ENCODE measurements around the gene CGN.
"Not testable (repeated sequence)": the region's sequence is repeated elsewhere in the genome, so short reads cannot be mapped to it uniquely, and the experiment has no call there.

The CGN gene

DNA sequence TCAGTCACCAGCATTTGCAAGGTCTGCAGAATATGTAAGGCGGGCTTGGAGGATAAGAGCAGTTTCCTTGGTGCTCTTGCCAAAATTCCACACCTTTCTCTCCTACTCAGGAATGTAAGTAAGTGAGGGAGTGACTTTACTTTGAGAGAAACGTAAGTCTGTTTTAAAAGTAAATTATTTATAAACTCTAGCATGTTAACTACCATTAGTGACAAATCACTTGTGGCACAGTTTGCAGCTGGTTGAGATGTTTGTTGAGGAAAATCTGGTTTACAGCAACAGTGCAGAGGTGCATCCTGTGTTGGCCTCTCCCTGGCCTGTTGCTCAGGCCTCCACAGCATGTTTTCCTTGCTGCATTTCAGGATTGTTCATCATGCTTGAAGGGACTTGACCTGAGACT, 8.5 kb downstream of the CGN start:
- Histone ChIP-seq H3K79me2 (ENCODE audit: insufficient read depth, low read length) (no peaks in the 10 kb centered on the region), H3K27me3 (ENCODE audit: insufficient read depth, low read length) (no peaks in the 10 kb centered on the region), H3K27ac (ENCODE audit: low read depth, low read length, poor library complexity, severe bottlenecking) (no peak overlapping the region), H3K9me2 (ENCODE audit: low read depth, low read length) (no peaks in the 10 kb centered on the region), H3K4me3 (ENCODE audit: low read depth, low read length, poor library complexity, severe bottlenecking) (no peak overlapping the region), H3K4me1 (ENCODE audit: insufficient read depth, low read length, severe bottlenecking) (no peaks in the 10 kb centered on the region), H4K20me1 (ENCODE audit: insufficient read depth, low read length) (no peaks in the 10 kb centered on the region), H3F3A (ENCODE audit: insufficient read depth, low read length) (no peaks in the 10 kb centered on the region), H2AFZ (ENCODE audit: low read length) (no peak overlapping the region), H3K4me2 (ENCODE audit: low read length) (no peak overlapping the region), H3K36me3 (ENCODE audit: insufficient read depth, low read length) (no peaks in the 10 kb centered on the region), H3K9me3 (ENCODE audit: low read length) (no peaks in the 10 kb centered on the region), H3K9ac (ENCODE audit: low read length) (no peak overlapping the region)
- TF ChIP-seq EZH2 (IDR thresholded peaks at IDR 0.05; ENCODE audit: borderline replicate concordance, low read length): no peak
- TF ChIP-seq, protein P1, sequence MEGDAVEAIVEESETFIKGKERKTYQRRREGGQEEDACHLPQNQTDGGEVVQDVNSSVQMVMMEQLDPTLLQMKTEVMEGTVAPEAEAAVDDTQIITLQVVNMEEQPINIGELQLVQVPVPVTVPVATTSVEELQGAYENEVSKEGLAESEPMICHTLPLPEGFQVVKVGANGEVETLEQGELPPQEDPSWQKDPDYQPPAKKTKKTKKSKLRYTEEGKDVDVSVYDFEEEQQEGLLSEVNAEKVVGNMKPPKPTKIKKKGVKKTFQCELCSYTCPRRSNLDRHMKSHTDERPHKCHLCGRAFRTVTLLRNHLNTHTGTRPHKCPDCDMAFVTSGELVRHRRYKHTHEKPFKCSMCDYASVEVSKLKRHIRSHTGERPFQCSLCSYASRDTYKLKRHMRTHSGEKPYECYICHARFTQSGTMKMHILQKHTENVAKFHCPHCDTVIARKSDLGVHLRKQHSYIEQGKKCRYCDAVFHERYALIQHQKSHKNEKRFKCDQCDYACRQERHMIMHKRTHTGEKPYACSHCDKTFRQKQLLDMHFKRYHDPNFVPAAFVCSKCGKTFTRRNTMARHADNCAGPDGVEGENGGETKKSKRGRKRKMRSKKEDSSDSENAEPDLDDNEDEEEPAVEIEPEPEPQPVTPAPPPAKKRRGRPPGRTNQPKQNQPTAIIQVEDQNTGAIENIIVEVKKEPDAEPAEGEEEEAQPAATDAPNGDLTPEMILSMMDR (IDR thresholded peaks at IDR 0.05; ENCODE audit: low read length): no peak

- no peak overlapping the region for H3K27ac ChIP-seq (ENCODE audit: low read depth, low read length, poor library complexity, severe bottlenecking)
- H3F3A ChIP-seq (ENCODE audit: insufficient read depth, low read length): no peaks in the 10 kb centered on the region
- H3K79me2 ChIP-seq (ENCODE audit: insufficient read depth, low read length): no peaks in the 10 kb centered on the region
- H4K20me1 ChIP-seq (ENCODE audit: insufficient read depth, low read length): no peaks in the 10 kb centered on the region
- no peaks in the 10 kb centered on the region for H3K9me3 ChIP-seq (ENCODE audit: low read length)
- H2AFZ ChIP-seq (ENCODE audit: low read length): no peak overlapping the region
- H3K9me2 ChIP-seq (ENCODE audit: low read depth, low read length): no peaks in the 10 kb centered on the region
- H3K36me3 ChIP-seq (ENCODE audit: insufficient read depth, low read length): no peaks in the 10 kb centered on the region
- no peaks in the 10 kb centered on the region for H3K4me1 ChIP-seq (ENCODE audit: insufficient read depth, low read length, severe bottlenecking)
- H3K27me3 ChIP-seq (ENCODE audit: insufficient read depth, low read length): no peaks in the 10 kb centered on the region
- no peak overlapping the region for H3K9ac ChIP-seq (ENCODE audit: low read length)
- TF ChIP-seq, protein P1 (IDR thresholded peaks at IDR 0.05; ENCODE audit: low read length): peak; percentile 16; the same call in 1 of the 2 replicates
- TF ChIP-seq EZH2 (IDR thresholded peaks at IDR 0.05; ENCODE audit: borderline replicate concordance, low read length): no peak
- H3K4me3 ChIP-seq (ENCODE audit: low read depth, low read length, poor library complexity, severe bottlenecking): no peak overlapping the region
- H3K4me2 ChIP-seq (ENCODE audit: low read length): no peak overlapping the region
Measured at GRCh38 chr1:151520359-151520758, 9.2 kb downstream of the CGN start.

GRCh38 chr1:151522427-151522826, 11.2 kb downstream of the CGN start:
- H2AFZ ChIP-seq (ENCODE audit: low read length); H3K9me2 ChIP-seq (ENCODE audit: low read depth, low read length); H3K79me2 ChIP-seq (ENCODE audit: insufficient read depth, low read length); H3F3A ChIP-seq (ENCODE audit: insufficient read depth, low read length); H3K36me3 ChIP-seq (ENCODE audit: insufficient read depth, low read length); H4K20me1 ChIP-seq (ENCODE audit: insufficient read depth, low read length); H3K4me1 ChIP-seq (ENCODE audit: insufficient read depth, low read length, severe bottlenecking); H3K27me3 ChIP-seq (ENCODE audit: insufficient read depth, low read length); H3K4me3 ChIP-seq (ENCODE audit: low read depth, low read length, poor library complexity, severe bottlenecking); H3K27ac ChIP-seq (ENCODE audit: low read depth, low read length, poor library complexity, severe bottlenecking); H3K4me2 ChIP-seq (ENCODE audit: low read length); H3K9ac ChIP-seq (ENCODE audit: low read length); H3K9me3 ChIP-seq (ENCODE audit: low read length): not testable (repeated sequence)

DNA sequence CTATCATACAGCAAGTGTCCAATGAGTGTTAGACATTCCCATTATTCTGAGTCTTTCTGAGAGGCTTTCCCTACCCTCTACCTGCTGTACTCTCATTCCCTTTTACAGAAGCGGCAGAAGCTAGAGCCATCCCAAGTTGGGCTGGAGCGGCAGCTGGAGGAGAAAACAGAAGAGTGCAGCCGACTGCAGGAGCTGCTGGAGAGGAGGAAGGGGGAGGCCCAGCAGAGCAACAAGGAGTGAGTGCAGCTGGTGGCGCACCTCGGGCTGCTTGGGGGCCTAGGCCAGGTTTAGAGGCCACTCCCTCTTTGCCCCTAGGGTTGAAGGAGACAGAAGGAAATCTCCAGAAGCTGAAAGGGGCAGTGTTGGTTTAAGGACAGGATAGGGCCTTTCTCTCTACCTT, 12.1 kb downstream of the CGN start:
- H3K27ac ChIP-seq (ENCODE audit: low read depth, low read length, poor library complexity, severe bottlenecking): no peak overlapping the region
- H3K36me3 ChIP-seq (ENCODE audit: insufficient read depth, low read length): no peaks in the 10 kb centered on the region
- no peaks in the 10 kb centered on the region for H3K9me3 ChIP-seq (ENCODE audit: low read length)
- H3K27me3 ChIP-seq (ENCODE audit: insufficient read depth, low read length): no peaks in the 10 kb centered on the region
- no peaks in the 10 kb centered on the region for H3K4me1 ChIP-seq (ENCODE audit: insufficient read depth, low read length, severe bottlenecking)
- H3K9ac ChIP-seq (ENCODE audit: low read length): no peak overlapping the region
- no peak overlapping the region for H3K4me3 ChIP-seq (ENCODE audit: low read depth, low read length, poor library complexity, severe bottlenecking)
- H4K20me1 ChIP-seq (ENCODE audit: insufficient read depth, low read length): no peaks in the 10 kb centered on the region
- no peak overlapping the region for H2AFZ ChIP-seq (ENCODE audit: low read length)
- no peaks in the 10 kb centered on the region for H3K79me2 ChIP-seq (ENCODE audit: insufficient read depth, low read length)
- no peaks in the 10 kb centered on the region for H3F3A ChIP-seq (ENCODE audit: insufficient read depth, low read length)
- no peak overlapping the region for H3K4me2 ChIP-seq (ENCODE audit: low read length)
- TF ChIP-seq, protein P1 (IDR thresholded peaks at IDR 0.05; ENCODE audit: low read length): no peak
- TF ChIP-seq EZH2 (IDR thresholded peaks at IDR 0.05; ENCODE audit: borderline replicate concordance, low read length): no peak
- no peaks in the 10 kb centered on the region for H3K9me2 ChIP-seq (ENCODE audit: low read depth, low read length)
